Upper lobe of left lung (tissue), 4 donors: ENCODE data around the gene H6PD.

Experiments
- EP300 ChIP-seq, 4 donors: sonication (generic); formaldehyde crosslinking; IDR thresholded peaks; one replicate each; pipeline ENCODE4 v1.5.1; 2017; ENCODE audit warnings: antibody characterized with exemption in 4 of 4, control low read depth in 2 of 4
- TF ChIP-seq, protein P1 (sequence below), 6 experiments: fragments of 450-650 bp in 4 of 6; fragments of 200-600 bp in 2 of 6; sonication (generic) in 2 of 6; IDR thresholded peaks; one replicate each; pipeline ENCODE4 v1.5.1; 2016 to 2019; ENCODE audit warnings: antibody characterized with exemption in 6 of 6

DNA sequence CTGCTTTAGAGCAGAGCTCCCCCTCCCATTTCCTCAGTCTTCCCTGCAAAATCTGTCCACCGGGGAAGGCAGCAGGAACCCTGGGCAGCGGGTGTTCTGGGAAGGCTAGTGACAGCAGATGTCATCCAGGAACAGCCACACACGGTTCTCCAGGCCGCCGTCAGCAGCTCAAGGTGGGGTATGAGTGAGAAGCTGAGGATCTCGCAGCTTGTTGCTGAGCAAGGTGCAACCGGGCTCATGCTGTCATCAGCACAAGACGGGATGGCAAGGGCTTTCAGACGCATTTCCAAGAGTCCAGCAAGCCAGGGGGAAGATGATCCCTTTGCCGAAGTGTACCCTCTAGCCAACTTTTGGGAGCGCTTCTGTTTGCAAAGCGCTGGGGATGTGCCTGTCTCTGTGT, 35.1 kb downstream of the H6PD start:
- TF ChIP-seq, protein P1, sequence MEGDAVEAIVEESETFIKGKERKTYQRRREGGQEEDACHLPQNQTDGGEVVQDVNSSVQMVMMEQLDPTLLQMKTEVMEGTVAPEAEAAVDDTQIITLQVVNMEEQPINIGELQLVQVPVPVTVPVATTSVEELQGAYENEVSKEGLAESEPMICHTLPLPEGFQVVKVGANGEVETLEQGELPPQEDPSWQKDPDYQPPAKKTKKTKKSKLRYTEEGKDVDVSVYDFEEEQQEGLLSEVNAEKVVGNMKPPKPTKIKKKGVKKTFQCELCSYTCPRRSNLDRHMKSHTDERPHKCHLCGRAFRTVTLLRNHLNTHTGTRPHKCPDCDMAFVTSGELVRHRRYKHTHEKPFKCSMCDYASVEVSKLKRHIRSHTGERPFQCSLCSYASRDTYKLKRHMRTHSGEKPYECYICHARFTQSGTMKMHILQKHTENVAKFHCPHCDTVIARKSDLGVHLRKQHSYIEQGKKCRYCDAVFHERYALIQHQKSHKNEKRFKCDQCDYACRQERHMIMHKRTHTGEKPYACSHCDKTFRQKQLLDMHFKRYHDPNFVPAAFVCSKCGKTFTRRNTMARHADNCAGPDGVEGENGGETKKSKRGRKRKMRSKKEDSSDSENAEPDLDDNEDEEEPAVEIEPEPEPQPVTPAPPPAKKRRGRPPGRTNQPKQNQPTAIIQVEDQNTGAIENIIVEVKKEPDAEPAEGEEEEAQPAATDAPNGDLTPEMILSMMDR (IDR thresholded peaks at IDR 0.05): no peak
- TF ChIP-seq EP300 (IDR thresholded peaks at IDR 0.05): no peak
